HT-29 (cell line): Measurements from ENCODE around the gene STRIP1. TPM values are rescaled to one million over a fixed set of nuclear protein-coding genes. Genes with fewer than 3 reads are reported as not detected.

Source experiments
- DNase-seq: peaks from one replicate; pipeline ENCODE4 v3.0.0-alpha.2; 2015; ENCODE audit warnings: low spot score
- total RNA-seq: library from RNA; depleted of rRNA; stranded (reverse); fragments of >200 nt; shearing (Covaris generic); gene quantifications from 2 replicates; pipeline ENCODE4 v1.2.3, GENCODE V29; 2014; rRNA removed

The STRIP1 gene
- total RNA-seq, 1 experiment from 2014 or later, result 24.1 TPM

DNA sequence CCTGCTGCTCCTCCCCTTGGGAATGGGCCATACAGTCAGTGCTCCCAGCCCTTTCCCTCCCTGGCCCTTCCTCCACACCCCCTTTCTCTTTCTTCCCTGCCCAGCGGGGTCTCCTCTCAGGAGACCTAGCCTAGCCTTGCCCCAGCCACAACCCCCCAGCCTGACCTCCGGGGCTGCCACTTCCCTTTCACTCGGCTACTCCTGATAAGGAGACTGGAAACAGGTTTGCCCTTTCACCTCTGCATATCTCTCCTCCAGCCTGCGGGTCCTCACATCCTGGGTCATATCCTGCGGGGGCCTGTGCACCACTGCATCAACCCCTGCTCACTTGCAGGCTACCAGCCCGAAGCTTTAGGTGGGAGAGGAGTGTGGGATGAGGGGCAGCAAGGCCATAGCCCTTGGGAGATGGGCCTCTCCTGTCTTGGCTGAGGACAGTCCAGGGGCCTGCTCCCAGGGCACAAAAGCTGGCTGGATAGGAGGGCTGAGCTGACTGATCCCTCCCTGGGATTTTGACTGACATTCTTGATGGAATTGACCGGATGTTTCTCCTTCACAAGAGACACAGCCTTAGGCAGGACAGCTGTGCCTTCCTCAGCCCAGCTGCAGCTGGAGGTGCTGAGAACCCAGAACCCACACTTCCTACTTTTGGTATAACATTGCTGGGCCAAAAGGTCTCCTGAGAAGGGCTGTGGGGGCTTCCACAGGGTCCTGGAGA lies 55.3 kb downstream of the STRIP1 start:
- DNase-seq, result no peak

DNA sequence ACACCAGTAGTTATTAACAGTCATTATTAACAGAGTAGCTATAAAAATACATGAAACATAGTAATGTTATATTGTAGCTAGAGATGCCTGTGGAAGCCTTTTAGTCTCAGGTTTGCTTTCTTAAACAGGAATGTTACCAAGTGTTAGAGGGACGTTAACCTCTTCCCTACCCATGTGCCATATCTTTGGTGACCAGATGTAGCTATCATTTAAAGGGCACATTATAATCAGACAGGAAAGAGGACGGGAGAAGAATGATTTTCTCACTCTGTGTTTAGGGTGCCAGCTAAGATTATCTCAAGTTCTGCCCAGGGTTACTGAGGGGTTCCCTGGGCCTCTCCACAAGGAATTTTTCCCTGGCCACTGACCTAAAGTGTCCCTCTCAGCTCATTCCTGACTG lies 57.0 kb downstream of the STRIP1 start:
- no peak for DNase-seq

DNA sequence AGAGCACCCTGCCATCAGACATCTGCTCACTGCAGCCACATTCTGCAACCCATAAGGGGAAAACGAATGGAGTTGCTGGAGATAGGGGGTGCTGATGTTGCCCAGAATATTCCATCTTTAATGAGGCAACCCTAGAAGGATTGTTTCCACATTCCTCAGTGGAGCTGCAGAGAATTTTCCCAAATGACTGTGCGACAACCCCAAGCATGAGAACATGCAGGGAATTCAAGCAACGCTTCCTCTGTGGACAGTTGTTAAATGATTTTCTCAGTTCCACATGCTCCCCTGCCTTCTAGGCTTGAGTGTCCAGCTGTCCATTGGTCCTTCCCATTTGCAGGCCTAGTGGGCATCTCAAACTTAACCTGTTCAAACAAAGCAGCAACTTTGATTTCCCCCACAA lies 57.4 kb downstream of the STRIP1 start:
- no peak for DNase-seq

DNA sequence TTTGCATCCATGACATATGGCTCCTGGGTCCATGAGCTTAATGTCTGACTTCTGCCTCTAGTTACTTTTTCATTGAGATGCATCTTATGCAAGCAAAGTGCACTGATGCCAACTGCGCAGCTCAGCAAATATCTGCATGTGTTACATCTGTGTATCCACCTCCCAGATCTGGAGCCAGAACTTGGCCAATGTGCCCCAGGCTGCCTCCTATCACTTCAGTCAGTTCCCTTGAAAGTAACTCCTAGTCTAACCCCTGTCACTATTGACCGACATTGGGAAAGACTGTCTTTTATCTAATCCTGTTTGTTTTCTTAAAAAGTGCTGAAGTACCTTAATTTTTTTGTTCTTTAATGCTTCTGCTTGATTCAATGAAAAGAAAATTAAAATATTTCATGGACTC lies 58.6 kb downstream of the STRIP1 start:
- no peak for DNase-seq

GRCh38 chr1:110094931-110095654 lies 60.7 kb downstream of the STRIP1 start:
- no peak for DNase-seq

DNA sequence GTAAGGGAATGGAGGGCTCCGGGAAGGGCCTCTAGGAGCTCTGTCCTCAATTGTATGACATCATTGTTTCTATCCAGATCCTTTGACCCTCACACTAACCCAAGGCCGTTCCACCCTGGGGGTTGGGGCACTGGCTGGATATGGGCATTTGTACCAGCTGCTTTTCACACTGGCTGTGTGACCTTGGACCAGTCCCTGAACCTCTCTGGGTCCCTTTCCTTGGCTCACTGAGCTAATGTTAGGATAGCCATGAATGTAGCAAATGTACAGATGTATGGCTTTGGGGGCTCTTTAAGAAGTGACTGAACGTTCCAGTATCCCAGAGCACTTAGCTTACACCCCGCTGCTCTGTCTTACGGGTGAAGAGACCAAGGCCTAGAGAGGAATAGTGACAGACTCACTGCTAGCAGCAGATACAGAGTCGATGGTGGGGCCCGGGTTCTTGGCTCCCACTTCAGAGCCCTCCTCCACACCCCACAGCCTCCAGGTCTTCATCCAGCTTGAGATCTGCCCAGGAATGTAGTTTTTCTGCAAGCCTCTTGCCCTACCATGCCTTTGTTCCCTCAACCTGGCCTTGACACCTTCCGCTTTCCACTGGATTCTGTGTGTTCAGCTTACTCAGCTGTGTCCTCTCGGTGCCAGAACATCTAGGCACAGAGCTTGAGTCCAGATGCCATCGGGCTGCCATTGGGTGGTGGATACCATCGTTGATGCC lies 63.2 kb downstream of the STRIP1 start:
- no peak for DNase-seq

DNA sequence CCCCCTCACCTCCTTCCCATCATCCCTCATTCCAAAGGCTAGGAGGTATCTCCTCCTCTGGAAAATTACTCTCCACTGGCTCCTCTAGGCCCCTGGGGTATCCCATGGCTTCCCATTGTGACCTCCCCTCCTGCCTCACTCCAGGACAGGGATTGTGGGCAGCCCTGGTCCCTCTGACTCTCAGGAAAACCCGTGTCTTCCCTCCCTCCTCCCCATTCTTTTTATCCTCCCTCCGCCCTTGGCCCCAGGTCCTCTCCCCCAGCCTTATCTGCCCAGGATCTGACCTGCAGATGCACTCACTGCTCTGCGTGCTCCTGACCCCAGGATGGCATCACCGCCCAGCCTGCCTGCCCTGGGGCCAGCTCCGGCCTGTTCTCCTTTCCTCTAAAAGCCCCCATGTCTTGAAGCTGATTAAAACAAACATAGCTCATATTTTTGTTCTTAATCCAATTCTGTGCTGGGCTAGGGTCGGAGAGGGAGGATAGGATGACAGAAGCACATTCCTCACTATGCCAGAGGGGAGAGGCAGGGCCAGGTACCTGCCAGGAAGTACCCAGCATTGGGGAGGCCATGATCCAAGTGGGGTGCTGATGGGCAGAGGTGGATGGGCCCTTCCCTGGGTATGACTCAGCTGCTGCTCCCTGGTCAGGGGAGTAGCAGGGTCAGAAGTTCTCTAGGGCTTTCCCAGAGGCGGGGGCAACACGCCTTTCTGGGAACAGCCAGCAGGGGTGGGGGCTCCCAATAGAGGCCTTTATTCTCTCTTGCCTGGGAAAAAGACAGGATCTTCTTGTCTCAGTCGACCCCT lies 64.0 kb downstream of the STRIP1 start:
- peak; percentile 63 for DNase-seq

DNA sequence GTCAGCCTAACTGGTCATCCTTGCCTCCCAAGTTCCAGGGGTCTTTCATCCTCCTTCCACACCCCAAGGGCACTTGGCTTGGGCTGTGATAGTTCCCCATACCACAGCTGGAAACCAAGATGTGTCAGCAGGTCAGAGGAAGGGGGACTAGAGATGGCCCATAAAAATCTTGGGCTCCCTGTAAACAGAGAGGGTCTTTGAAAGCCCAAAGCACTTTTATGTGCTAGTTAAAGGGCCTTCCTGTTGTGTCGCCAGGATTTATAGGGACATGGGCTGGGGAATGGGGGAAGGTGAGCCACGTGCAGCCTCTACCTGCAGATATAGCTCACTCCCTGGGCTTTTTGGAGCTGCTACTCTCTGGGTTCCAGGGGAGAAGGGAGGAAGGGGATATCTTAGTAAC lies 65.9 kb downstream of the STRIP1 start:
- DNase-seq, result no peak

DNA sequence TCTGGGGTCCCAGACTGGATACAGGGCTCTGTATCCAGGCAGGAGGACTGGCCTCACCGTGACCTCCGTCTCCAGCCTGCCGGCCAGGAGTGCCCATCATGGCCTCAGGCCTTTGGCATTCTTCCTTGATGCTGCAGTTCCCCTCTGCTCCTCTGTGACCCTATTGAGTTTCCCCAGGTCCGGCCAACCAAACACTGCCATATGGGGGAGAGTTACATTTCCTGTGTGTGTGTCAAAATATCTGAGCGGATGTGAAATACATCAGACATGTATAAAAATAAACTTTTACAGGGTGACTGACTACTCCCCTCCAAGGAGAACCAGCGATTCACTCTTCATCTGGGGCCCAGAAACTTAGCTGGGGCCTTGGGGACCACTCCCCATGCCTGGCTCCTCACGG lies 67.7 kb downstream of the STRIP1 start:
- DNase-seq, result no peak

Other genes with a start within 250 kb of the STRIP1 start
- gene CSF1, start 123.8 kb upstream of the STRIP1 start, total RNA-seq, result 0.68 and 5.4 TPM in 2 replicates
- gene AHCYL1, start 49.9 kb upstream of the STRIP1 start, total RNA-seq, result 45.6 and 48.7 TPM in 2 replicates
- not detected in 2 replicates for gene ALX3, start 36.0 kb downstream of the STRIP1 start, total RNA-seq
- not detected in 2 replicates for gene UBL4B, start 77.8 kb downstream of the STRIP1 start, total RNA-seq
- not detected in 2 replicates for gene SLC6A17, start 115.9 kb downstream of the STRIP1 start, total RNA-seq
- gene KCNC4, start 175.7 kb downstream of the STRIP1 start, total RNA-seq, result 0.13 and 0.48 TPM in 2 replicates